Gastrocnemius medialis (tissue), 4 donors: ENCODE results near the gene WNK2. TPM values are rescaled to one million over a fixed set of nuclear protein-coding genes. Genes with fewer than 3 reads are reported as not detected.
"Not testable (repeated sequence)": the region's sequence is repeated elsewhere in the genome, so short reads cannot be mapped to it uniquely, and the experiment has no call there.

Experiments
- ATAC-seq, 2 donors: fragments of 150-250 bp; one replicate each; pipeline ENCODE4 v1.9.1; 2016
- DNase-seq, 2 donors: peaks; one replicate each; pipeline ENCODE4 v3.0.0-alpha.2; 2019
- H3K27ac ChIP-seq, 4 donors: fragments of 200-600 bp; sonication (generic); 1 replicate in 1 of 4; 2 replicates in 3 of 4; pipeline ENCODE4 v1.5.1; 2016 to 2018; ENCODE audit warnings: mild to moderate bottlenecking in 2 of 4, moderate library complexity in 1 of 4
- H3K27me3 ChIP-seq, 3 donors: fragments of 200-600 bp; sonication (generic) in 2 of 3; 1 replicate in 1 of 3; 2 replicates in 2 of 3; pipeline versions ENCODE4 v1.5.1 to v1.6.0; 2016 to 2019; ENCODE audit warnings: mild to moderate bottlenecking in 1 of 3, moderate library complexity in 1 of 3
- H3K36me3 ChIP-seq, 2 donors: fragments of 200-600 bp; sonication (generic) in 1 of 2; one replicate each; pipeline ENCODE4 v1.5.1; 2017 to 2018
- H3K4me1 ChIP-seq, 2 donors: fragments of 200-600 bp; sonication (generic) in 1 of 2; one replicate each; pipeline ENCODE4 v1.5.1; 2016 to 2017; ENCODE audit warnings: mild to moderate bottlenecking in 2 of 2
- H3K4me3 ChIP-seq, 4 donors: fragments of 200-600 bp; sonication (generic) in 3 of 4; 1 replicate in 1 of 4; 2 replicates in 3 of 4; pipeline ENCODE4 v1.5.1; 2016 to 2019; ENCODE audit warnings: mild to moderate bottlenecking in 2 of 4
- H3K9me3 ChIP-seq, 3 donors: fragments of 200-600 bp; sonication (generic) in 2 of 3; 1 replicate in 1 of 3; 2 replicates in 2 of 3; pipeline ENCODE4 v1.5.1; 2016 to 2019
- POLR2A ChIP-seq, 2 donors: fragments of 450-650 bp; IDR thresholded peaks; one replicate each; pipeline ENCODE4 v1.6.1; 2017; ENCODE audit warnings: antibody characterized with exemption in 2 of 2, mild to moderate bottlenecking in 2 of 2, moderate library complexity in 2 of 2
- in situ Hi-C, 4 donors: fragments of 200-750 bp; cut with MboI; loops; one replicate each; pipeline versions ENCODE4 v1.15.0 to v1.8.0; 2017; ENCODE audit warnings: low sequenced_read_pairs in 4 of 4
- intact Hi-C: fragments of 100-400 bp; cut with DNase I; formaldehyde crosslinking; loops from one replicate; pipeline ENCODE4 v1.15.1; 2023; ENCODE audit warnings: low total_unique reads
- total RNA-seq, 4 donors: library from RNA; depleted of rRNA; stranded (reverse); fragments of >200 nt; gene quantifications; one replicate each; pipeline versions ENCODE4 v1.1.0 to v1.2.3, GENCODE V29; 2016
- TF ChIP-seq, protein P1 (sequence below), 5 experiments: fragments of 450-650 bp in 3 of 5; fragments of 200-600 bp in 2 of 5; sonication (generic) in 2 of 5; IDR thresholded peaks in 4 of 5; conservative IDR thresholded peaks in 1 of 5; 1 replicate in 4 of 5; 2 replicates in 1 of 5; pipeline ENCODE4 v1.5.1; 2016 to 2019; ENCODE audit warnings: antibody characterized with exemption in 5 of 5, mild to moderate bottlenecking in 3 of 5, moderate library complexity in 3 of 5

WNK2 gene
- total RNA-seq, 4 donors from 2014 or later: 11.3 to 43.0 (median 24.7) TPM

DNA sequence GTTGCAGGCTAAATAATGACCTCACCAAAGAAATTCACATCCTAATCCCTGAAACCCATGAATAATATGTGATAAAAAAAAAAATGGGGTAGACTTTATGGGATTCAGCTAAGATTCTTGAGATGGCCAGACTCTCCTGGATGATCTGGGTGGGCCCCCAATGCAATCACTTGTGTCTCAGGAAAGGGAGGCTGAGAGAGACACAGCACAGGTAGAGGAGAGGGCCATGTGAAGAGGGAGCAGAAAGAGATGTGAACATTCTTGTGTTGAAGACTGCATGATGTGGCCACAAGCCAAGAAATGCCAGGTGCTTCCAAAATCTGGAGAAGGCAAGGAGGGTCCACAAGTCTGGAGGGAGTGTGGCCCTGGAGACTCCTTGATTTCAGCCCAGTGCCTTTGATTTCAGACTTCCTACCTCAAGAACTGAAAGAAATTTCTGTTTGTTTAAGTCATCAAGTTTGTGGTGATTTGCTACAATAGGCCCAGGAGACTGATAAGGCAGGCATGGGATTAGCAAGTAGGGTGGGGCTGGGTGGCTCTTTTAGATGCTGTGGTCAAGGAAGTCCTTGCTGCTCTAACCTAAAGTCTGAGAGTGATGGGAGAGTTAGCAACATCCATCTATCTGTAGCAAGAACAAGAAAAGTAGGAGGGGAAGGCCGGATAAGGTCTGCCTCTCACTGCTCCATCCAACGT, 180.9 kb downstream of the WNK2 start:
- intact Hi-C loops: no loop called here

DNA sequence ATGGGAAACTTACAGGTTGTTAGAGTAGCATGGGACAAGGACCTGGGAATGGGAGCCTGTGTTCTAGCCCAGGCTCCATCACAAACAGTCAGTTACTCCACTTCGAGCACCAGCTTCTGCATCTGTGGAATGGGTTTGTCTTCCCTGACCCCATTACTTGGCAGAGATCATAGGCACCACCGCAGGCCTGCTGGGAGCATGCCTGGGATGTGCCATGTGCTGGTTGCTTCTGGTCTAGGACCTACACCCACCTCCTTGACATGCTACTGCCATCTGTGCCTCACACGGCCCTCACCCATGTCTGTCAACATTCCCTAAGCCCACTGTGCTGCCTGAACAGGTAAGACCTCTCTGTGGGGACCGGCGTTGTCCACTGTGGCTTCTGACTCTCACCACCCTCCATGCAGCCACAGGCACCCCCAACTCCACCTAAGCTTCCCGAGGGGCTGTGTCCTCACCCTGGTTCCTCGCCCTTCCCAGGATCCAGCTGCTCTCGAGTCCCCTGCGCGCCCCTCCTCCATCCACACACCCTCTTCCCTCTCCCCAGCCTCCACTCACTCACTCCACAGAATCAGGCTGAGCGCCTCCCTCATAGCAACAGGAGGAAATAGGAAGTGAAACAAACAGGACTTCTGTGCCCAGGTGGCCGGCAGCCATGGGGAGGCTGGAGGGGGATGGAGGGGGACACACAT, 181.6 kb downstream of the WNK2 start:
- intact Hi-C loops: no loop called here
- TF ChIP-seq POLR2A (IDR thresholded peaks at IDR 0.05): no peak
- Histone ChIP-seq H3K4me3 (no peak overlapping the region), H3K4me1 (no peaks in the 10 kb centered on the region), H3K27ac (no peak overlapping the region), H3K9me3 (peaks cover 0 to 3% (median 0%) of the 10 kb centered on the region in 3 donors), H3K36me3 (no peaks in the 10 kb centered on the region), H3K27me3 (no peaks in the 10 kb centered on the region)
- no peak for DNase-seq
- ATAC-seq: no peak
- in situ Hi-C loops: no loop called here

More for the DNA sequence above, 180.9 kb downstream of the WNK2 start:
- no peaks in the 10 kb centered on the region for H3K27me3 ChIP-seq
- H3K4me3 ChIP-seq: no peak overlapping the region
- no peak for TF ChIP-seq POLR2A (IDR thresholded peaks at IDR 0.05)
- TF ChIP-seq, protein P1, sequence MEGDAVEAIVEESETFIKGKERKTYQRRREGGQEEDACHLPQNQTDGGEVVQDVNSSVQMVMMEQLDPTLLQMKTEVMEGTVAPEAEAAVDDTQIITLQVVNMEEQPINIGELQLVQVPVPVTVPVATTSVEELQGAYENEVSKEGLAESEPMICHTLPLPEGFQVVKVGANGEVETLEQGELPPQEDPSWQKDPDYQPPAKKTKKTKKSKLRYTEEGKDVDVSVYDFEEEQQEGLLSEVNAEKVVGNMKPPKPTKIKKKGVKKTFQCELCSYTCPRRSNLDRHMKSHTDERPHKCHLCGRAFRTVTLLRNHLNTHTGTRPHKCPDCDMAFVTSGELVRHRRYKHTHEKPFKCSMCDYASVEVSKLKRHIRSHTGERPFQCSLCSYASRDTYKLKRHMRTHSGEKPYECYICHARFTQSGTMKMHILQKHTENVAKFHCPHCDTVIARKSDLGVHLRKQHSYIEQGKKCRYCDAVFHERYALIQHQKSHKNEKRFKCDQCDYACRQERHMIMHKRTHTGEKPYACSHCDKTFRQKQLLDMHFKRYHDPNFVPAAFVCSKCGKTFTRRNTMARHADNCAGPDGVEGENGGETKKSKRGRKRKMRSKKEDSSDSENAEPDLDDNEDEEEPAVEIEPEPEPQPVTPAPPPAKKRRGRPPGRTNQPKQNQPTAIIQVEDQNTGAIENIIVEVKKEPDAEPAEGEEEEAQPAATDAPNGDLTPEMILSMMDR (IDR thresholded peaks at IDR 0.05 in 4 of 5, conservative IDR thresholded peaks at IDR 0.05 in 1 of 5): no peak
- H3K36me3 ChIP-seq: no peaks in the 10 kb centered on the region
- H3K9me3 ChIP-seq: peaks cover 0 to 3% (median 0%) of the 10 kb centered on the region in 3 donors
- no peak overlapping the region for H3K27ac ChIP-seq
- no peaks in the 10 kb centered on the region for H3K4me1 ChIP-seq
- DNase-seq: no peak
- ATAC-seq: no peak
- in situ Hi-C loops: no loop called here

DNA sequence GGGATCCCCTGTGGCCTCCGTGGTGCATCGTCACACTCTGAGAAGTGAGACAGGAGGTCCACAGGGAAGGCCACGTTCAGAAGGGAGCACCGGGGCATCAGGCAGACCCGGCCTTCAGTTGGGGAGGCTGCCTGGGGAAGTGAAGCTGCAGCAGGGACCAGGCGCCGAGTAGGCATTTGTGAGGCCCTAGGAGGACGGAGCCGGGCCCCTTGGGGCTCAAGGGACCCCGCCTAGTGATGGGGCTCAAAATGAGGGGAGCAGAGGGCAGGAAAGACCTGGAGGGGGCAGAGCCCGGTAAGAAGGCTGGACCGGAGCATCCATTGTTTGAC, 182.1 kb downstream of the WNK2 start:
- TF ChIP-seq POLR2A (IDR thresholded peaks at IDR 0.05): no peak
- TF ChIP-seq, protein P1 (IDR thresholded peaks at IDR 0.05 in 4 of 5, conservative IDR thresholded peaks at IDR 0.05 in 1 of 5): no peak
- in situ Hi-C loops: no loop called here
- ATAC-seq (no peak), DNase-seq (no peak)
- intact Hi-C loops: no loop called here
- Histone ChIP-seq H3K4me3 (no peak overlapping the region), H3K27ac (no peak overlapping the region), H3K4me1 (no peaks in the 10 kb centered on the region), H3K27me3 (no peaks in the 10 kb centered on the region), H3K36me3 (no peaks in the 10 kb centered on the region), H3K9me3 (peaks cover 0 to 3% (median 0%) of the 10 kb centered on the region in 3 donors)

DNA sequence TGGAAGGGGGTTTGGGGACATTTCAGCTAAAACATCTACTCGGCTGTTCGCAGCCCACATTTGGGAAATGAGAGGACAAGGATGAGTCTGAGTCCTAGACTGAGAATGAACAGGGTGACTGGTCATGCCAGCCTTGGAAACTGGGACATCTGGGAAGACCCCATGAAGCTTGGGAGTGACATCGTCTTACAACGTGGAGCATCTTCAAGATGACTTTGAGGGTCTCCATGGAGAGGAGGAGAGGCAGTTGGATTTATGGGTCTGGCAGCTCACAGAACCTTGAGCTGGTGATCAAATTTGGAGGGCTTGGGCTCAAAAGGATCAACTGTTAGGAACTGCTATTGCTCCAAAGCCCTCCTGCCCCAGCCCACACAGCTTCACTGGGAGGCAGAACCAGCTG, 182.5 kb downstream of the WNK2 start:
- H3K27me3 ChIP-seq, intact Hi-C loops, in situ Hi-C loops, ATAC-seq, DNase-seq, H3K4me1 ChIP-seq, H3K27ac ChIP-seq, H3K9me3 ChIP-seq, H3K36me3 ChIP-seq, H3K4me3 ChIP-seq: not testable (repeated sequence)

DNA sequence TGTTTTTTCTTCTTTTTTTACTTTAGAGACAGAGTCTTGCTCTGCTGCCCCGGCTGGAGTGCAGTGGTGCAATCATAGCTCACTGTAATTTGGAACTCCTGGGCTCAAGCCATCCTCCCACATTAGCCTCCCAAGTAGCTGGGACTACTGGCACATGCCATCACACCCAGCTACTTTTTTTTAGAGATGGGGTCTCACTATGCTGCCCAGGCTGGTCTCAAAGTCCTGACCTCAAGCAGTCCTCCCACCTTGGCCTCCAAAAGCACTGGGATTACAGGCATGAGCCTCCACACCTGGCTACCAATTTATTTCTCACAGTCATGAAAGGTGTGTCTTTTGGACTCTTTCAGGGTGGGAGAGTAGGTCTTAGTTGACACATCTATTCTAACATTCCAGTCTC, 184.5 kb downstream of the WNK2 start:
- no peak overlapping the region for H3K27ac ChIP-seq
- H3K4me3 ChIP-seq: no peak overlapping the region
- DNase-seq (no peak), ATAC-seq (no peak)
- intact Hi-C loops (no loop called here), in situ Hi-C loops (no loop called here)
- no peak for TF ChIP-seq POLR2A (IDR thresholded peaks at IDR 0.05)
- TF ChIP-seq, protein P1 (IDR thresholded peaks at IDR 0.05 in 4 of 5, conservative IDR thresholded peaks at IDR 0.05 in 1 of 5): no peak
- no peaks in the 10 kb centered on the region for H3K27me3 ChIP-seq
- no peaks in the 10 kb centered on the region for H3K4me1 ChIP-seq
- H3K9me3 ChIP-seq: no peaks in the 10 kb centered on the region
- H3K36me3 ChIP-seq: no peaks in the 10 kb centered on the region
